ENCODE results near the gene MID1. TPM values are rescaled to one million over a fixed set of nuclear protein-coding genes. Genes with fewer than 3 reads are reported as not detected.

MID1 gene
- total RNA-seq, 2 experiments from 2014 or later, result 0.19 TPM; not detected in 1

- CTCF ChIA-PET, result no interaction called here
- H3K27ac Mint-ChIP-seq, result no peak overlapping the region
Measured at GRCh38 chrX:10648614-10649013, 28.2 kb upstream of the MID1 start.

GRCh38 chrX:10636851-10637250 is 16.5 kb upstream of the MID1 start:
- no peak for TF ChIP-seq CTCF (IDR thresholded peaks at IDR 0.05)
- no peaks in the 10 kb centered on the region for H3K27me3 Mint-ChIP-seq
- ATAC-seq (ENCODE audit: poor library complexity) (no peak), DNase-seq (no peak)
- no peak overlapping the region for H3K4me3 Mint-ChIP-seq
- ChIA-PET POLR2A (no interaction called here), CTCF (no interaction called here)
- no peak overlapping the region for H3K27ac Mint-ChIP-seq
- no peaks in the 10 kb centered on the region for H3K9me3 Mint-ChIP-seq
- H3K36me3 ChIP-seq (ENCODE audit: insufficient read depth, low read length), result no peaks in the 10 kb centered on the region
- H3K27me3 ChIP-seq (ENCODE audit: control insufficient read depth in 1 of 2, insufficient read depth in 2 of 2, low read length in 2 of 2), result no peaks in the 10 kb centered on the region
- no peak overlapping the region for H3K4me3 ChIP-seq (ENCODE audit: low read length)
- H3K27ac ChIP-seq (ENCODE audit: low read depth in 1 of 2, low read length in 2 of 2), result no peak overlapping the region
- H3K9me3 ChIP-seq (ENCODE audit: control insufficient read depth in 1 of 2, insufficient read depth in 1 of 2, low read length in 2 of 2), result no peaks in the 10 kb centered on the region
- no peaks in the 10 kb centered on the region for H3K4me1 ChIP-seq (ENCODE audit: insufficient read depth, low read length)
- no peaks in the 10 kb centered on the region for H3K4me1 Mint-ChIP-seq (ENCODE audit: low read depth)
- intact Hi-C loops (cut with DNase I, micrococcal nuclease), result no loop called here
- no peaks in the 10 kb centered on the region for H3K36me3 Mint-ChIP-seq (ENCODE audit: low read depth)

More at GRCh38 chrX:10648614-10649013, 28.2 kb upstream of the MID1 start:
- intact Hi-C loops (cut with DNase I, micrococcal nuclease), result no loop called here
- no peak overlapping the region for H3K27ac ChIP-seq (ENCODE audit: low read depth in 1 of 2, low read length in 2 of 2)
- Mint-ChIP-seq H3K36me3 (ENCODE audit: low read depth) (no peaks in the 10 kb centered on the region), H3K27me3 (no peaks in the 10 kb centered on the region), H3K4me3 (no peak overlapping the region), H3K9me3 (peaks cover 2% of the 10 kb centered on the region), H3K4me1 (ENCODE audit: low read depth) (no peaks in the 10 kb centered on the region)
- no peak for TF ChIP-seq CTCF (IDR thresholded peaks at IDR 0.05)
- H3K36me3 ChIP-seq (ENCODE audit: insufficient read depth, low read length), result no peaks in the 10 kb centered on the region
- H3K27me3 ChIP-seq (ENCODE audit: control insufficient read depth in 1 of 2, insufficient read depth in 2 of 2, low read length in 2 of 2), result no peaks in the 10 kb centered on the region
- ATAC-seq (ENCODE audit: poor library complexity) (no peak), DNase-seq (no peak)
- no peaks in the 10 kb centered on the region for H3K9me3 ChIP-seq (ENCODE audit: control insufficient read depth in 1 of 2, insufficient read depth in 1 of 2, low read length in 2 of 2)
- H3K4me3 ChIP-seq (ENCODE audit: low read length), result no peak overlapping the region
- H3K4me1 ChIP-seq (ENCODE audit: insufficient read depth, low read length), result no peaks in the 10 kb centered on the region
- POLR2A ChIA-PET, result no interaction called here

GRCh38 chrX:10636337-10636736 is 16.0 kb upstream of the MID1 start:
- H3K36me3 Mint-ChIP-seq (ENCODE audit: low read depth), result no peaks in the 10 kb centered on the region
- DNase-seq (no peak), ATAC-seq (ENCODE audit: poor library complexity) (no peak)
- no peaks in the 10 kb centered on the region for H3K4me1 ChIP-seq (ENCODE audit: insufficient read depth, low read length)
- no peak for TF ChIP-seq CTCF (IDR thresholded peaks at IDR 0.05)
- ChIA-PET CTCF (no interaction called here), POLR2A (no interaction called here)
- H3K27ac ChIP-seq (ENCODE audit: low read depth in 1 of 2, low read length in 2 of 2), result no peak overlapping the region
- H3K36me3 ChIP-seq (ENCODE audit: insufficient read depth, low read length), result no peaks in the 10 kb centered on the region
- no peaks in the 10 kb centered on the region for H3K27me3 Mint-ChIP-seq
- no peaks in the 10 kb centered on the region for H3K9me3 ChIP-seq (ENCODE audit: control insufficient read depth in 1 of 2, insufficient read depth in 1 of 2, low read length in 2 of 2)
- H3K27me3 ChIP-seq (ENCODE audit: control insufficient read depth in 1 of 2, insufficient read depth in 2 of 2, low read length in 2 of 2), result no peaks in the 10 kb centered on the region
- no peaks in the 10 kb centered on the region for H3K4me1 Mint-ChIP-seq (ENCODE audit: low read depth)
- no peak overlapping the region for H3K4me3 ChIP-seq (ENCODE audit: low read length)
- intact Hi-C loops (cut with DNase I, micrococcal nuclease), result no loop called here
- no peak overlapping the region for H3K4me3 Mint-ChIP-seq
- H3K27ac Mint-ChIP-seq, result no peak overlapping the region
- no peaks in the 10 kb centered on the region for H3K9me3 Mint-ChIP-seq

Data from CD4-positive, alpha-beta T cell (primary cell).